ENCODE data around the gene YAE1.

Gene YAE1

GRCh38 chr7:39605087-39605486, 38.9 kb downstream of the YAE1 start:
- FAIRE-seq = peak; percentile 11
- DNase-seq (ENCODE audit: insufficient read length, low spot score) = no peak

GRCh38 chr7:39606352-39606751, 40.1 kb downstream of the YAE1 start:
- FAIRE-seq = no peak
- no peak for DNase-seq (ENCODE audit: insufficient read length, low spot score)

GRCh38 chr7:39606941-39607340, 40.7 kb downstream of the YAE1 start:
- FAIRE-seq (no peak), DNase-seq (ENCODE audit: insufficient read length, low spot score) (no peak)

- DNase-seq (ENCODE audit: insufficient read length, low spot score) (no peak), FAIRE-seq (no peak)
Observed at GRCh38 chr7:39607865-39608264, 41.7 kb downstream of the YAE1 start.

GRCh38 chr7:39608278-39608677, 42.1 kb downstream of the YAE1 start:
- DNase-seq (ENCODE audit: insufficient read length, low spot score) (no peak), FAIRE-seq (no peak)

GRCh38 chr7:39609113-39609934, 43.1 kb downstream of the YAE1 start:
- DNase-seq (ENCODE audit: insufficient read length, low spot score) = peak; percentile 17
- FAIRE-seq = no peak

GRCh38 chr7:39609935-39610263, 43.7 kb downstream of the YAE1 start:
- DNase-seq (ENCODE audit: insufficient read length, low spot score) = no peak
- no peak for FAIRE-seq

GRCh38 chr7:39613577-39613976, 47.4 kb downstream of the YAE1 start:
- no peak for DNase-seq (ENCODE audit: insufficient read length, low spot score)
- FAIRE-seq = no peak

GRCh38 chr7:39614299-39614698, 48.1 kb downstream of the YAE1 start:
- FAIRE-seq (no peak), DNase-seq (ENCODE audit: insufficient read length, low spot score) (no peak)

- no peak for FAIRE-seq
Observed at GRCh38 chr7:39615350-39615975, 49.3 kb downstream of the YAE1 start.

GRCh38 chr7:39616138-39616537, 49.9 kb downstream of the YAE1 start:
- DNase-seq (ENCODE audit: insufficient read length, low spot score) (no peak), FAIRE-seq (no peak)

More at GRCh38 chr7:39615350-39615975, 49.3 kb downstream of the YAE1 start:
- no peak for DNase-seq (ENCODE audit: insufficient read length, low spot score)

- no peak for DNase-seq (ENCODE audit: insufficient read length, low spot score)
- no peak for FAIRE-seq
Observed at GRCh38 chr7:39617005-39617404, 50.8 kb downstream of the YAE1 start.

- DNase-seq (ENCODE audit: insufficient read length, low spot score) = no peak
- FAIRE-seq = no peak
Observed at GRCh38 chr7:39618868-39619267, 52.7 kb downstream of the YAE1 start.

GRCh38 chr7:39620486-39620885, 54.3 kb downstream of the YAE1 start:
- DNase-seq (ENCODE audit: insufficient read length, low spot score) = no peak
- no peak for FAIRE-seq

- FAIRE-seq = no peak
- DNase-seq (ENCODE audit: insufficient read length, low spot score) = no peak
Observed at GRCh38 chr7:39621261-39621660, 55.1 kb downstream of the YAE1 start.

GRCh38 chr7:39621784-39622411, 55.7 kb downstream of the YAE1 start:
- peak; percentile 18 for FAIRE-seq
- DNase-seq (ENCODE audit: insufficient read length, low spot score) = no peak

All from GM19239 (cell line).